Frontal cortex (tissue), 4 donors: ENCODE measurements around the gene VENTX. TPM values are rescaled to one million over a fixed set of nuclear protein-coding genes. Genes with fewer than 3 reads are reported as not detected.

Experiments
- DNase-seq, 2 donors: peaks; one replicate each; pipeline ENCODE4 v3.0.0; 2012; ENCODE audit warnings: low spot score in 2 of 2
- FAIRE-seq: peaks from 2 replicates; lab custom pipeline; 2012; peaks lifted over from hg19 to GRCh38; lab: Jason Lieb, UNC
- total RNA-seq: library from RNA; depleted of rRNA; stranded (reverse); fragments of >200 nt; gene quantifications from one replicate; pipeline ENCODE4 v1.2.3, GENCODE V29; 2014
- donor health status: control.
- donor health status: control.
- donor health status: control.

VENTX gene
- total RNA-seq, 1 donor from 2014 or later, result not detected

DNA sequence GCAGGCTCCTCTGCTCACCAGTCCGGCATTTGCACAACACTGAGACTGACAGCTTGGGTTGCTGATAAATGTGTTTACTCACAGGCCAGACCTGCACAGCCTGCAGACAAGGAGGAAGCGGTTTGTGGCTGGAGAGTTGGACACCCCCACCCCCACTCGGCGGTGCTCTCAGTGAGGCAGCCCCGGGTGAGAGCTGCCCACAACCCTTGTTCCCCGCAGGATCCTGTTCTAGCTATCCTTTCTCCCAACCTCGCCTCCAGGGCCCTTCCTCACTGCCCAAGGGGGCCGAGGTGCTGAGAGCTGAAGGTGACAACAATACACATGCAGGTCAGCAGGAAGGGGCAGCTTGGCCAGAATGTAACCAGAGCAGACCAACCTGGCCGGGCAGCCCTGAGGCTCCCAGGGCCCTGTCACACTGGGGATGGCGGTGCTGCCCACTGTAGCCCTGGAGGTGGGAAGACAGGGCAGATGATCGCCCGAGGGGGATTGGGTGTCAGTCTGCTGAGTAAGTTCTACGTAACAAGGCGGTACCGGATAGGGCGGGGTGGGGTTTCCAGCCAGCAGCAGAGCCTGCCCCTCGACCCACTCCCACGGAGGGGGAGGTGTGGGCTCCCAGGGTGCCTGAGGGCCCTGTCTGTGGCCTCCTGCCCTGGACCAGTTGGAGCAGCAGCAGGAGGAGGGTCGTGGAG, 41.1 kb downstream of the VENTX start:
- DNase-seq, result no peak

DNA sequence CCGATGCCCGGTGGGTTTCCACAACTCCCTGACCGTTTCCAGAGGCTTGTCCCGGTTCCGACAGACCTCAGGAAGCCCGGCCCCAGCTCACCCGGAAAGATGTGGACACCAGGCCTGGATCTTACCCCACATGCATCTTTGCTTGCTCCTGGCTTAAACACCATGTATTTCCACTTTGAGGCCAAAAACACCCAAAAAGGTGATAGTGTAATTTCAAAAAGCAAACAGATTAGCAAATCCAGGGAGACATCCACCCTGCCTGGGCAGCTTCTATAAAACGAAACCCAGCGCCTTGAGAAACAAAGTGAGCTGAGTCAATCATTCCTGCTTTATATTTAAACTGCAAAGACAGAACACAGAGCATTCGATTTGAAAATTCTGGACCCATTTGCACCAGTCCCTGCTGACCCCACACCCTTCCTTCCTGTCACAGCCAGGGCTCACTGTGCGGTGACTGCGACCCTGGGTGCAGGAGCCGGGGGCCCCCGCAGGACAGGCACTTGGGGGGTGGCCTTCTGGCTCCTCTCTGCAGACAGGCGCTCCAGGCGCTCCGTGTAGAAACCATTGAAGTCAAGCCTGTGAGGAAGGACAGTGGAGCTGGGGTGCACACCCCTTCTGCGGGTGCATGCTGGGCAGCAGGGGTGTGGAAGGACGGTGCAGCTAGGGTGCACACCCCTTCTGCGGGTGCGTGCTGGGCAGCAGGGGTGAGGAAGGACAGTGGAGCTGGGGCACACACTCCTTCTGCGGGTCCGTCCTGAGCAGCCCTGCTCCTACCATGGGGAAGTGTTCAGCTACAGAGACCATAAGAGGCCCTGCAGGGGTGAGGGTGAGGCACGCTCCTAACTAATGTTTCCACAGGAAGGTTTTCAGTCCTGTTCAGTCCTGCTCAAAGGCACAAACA, 41.9 kb downstream of the VENTX start:
- DNase-seq (no peak), FAIRE-seq (no peak)

More for the DNA sequence above, 41.1 kb downstream of the VENTX start:
- FAIRE-seq, result no peak

GRCh38 chr10:133280391-133281059, 42.9 kb downstream of the VENTX start:
- DNase-seq (no peak), FAIRE-seq (no peak)

- FAIRE-seq (no peak), DNase-seq (no peak)
Measured at GRCh38 chr10:133281084-133281483, 43.4 kb downstream of the VENTX start.

GRCh38 chr10:133281628-133282372, 44.1 kb downstream of the VENTX start:
- DNase-seq, result no peak
- FAIRE-seq, result no peak

DNA sequence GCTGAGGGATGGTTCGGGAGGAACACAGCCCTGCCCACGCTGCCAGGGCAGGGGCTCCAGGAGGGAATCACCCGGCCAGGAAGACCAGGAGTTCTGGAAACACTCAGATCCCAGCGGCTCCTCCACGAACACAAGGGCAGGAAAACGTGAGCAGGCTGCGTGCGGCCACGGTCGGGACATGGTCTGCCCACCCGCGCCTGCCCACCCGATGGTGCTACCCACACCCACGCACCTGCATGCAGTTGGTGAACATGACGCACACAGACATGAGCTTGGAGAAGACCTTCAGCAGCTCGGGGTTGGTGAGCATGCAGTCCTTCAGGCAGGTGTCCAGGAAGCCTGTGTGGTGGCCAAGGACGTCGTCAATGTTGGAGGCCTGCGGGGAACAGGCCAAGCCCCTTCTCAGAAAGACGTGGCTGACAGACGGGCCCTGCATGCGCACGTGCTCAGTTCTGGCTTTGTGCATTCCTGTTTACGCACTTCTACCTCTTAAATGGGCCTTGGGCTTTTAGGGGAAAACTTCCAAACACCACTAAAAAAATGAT, 45.3 kb downstream of the VENTX start:
- no peak for FAIRE-seq
- no peak for DNase-seq

DNA sequence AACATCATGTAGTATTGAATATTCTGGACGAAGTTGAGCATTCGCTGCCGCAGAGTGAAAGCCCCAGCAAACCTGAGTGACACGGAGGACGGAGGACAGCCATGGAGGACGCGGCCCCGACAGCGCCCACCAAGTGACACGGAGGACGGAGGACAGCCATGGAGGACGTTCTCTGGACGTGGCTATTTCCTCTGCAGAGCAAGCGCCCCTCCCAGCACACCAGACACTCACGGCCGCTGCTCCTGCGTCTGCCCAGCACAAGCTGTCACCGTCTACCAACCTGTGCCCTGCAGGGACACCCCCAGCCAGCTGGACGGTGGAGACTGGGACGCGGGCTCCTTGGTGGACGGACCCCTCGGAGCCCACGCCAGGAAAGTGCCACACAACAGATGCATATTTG, 46.3 kb downstream of the VENTX start:
- no peak for FAIRE-seq
- no peak for DNase-seq

GRCh38 chr10:133285217-133285616, 47.6 kb downstream of the VENTX start:
- DNase-seq, result no peak
- no peak for FAIRE-seq

DNA sequence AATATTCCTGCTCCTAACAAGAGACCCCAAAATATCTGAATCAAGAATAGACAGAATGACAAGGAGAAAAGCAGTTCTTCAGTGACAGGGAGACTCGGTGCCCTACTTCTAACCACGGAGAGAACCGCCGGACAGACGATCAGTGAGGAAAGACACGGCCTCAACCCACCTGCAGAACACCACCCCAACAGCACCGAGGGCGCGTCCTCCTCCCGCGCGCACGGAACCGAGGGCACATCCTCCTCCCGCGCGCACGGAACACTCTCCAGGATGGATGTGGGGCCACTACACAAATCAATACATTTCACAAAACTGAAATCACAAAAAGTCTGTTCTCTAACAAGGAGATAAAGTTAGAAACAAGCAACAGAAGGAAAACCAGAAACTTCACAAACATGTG, 48.7 kb downstream of the VENTX start:
- DNase-seq (no peak), FAIRE-seq (no peak)

- DNase-seq (no peak), FAIRE-seq (no peak)
Measured at GRCh38 chr10:133287832-133288500, 50.3 kb downstream of the VENTX start.

- DNase-seq, result no peak
- no peak for FAIRE-seq
Measured at GRCh38 chr10:133289761-133290160, 52.1 kb downstream of the VENTX start.

Other genes with a start within 250 kb of the VENTX start
- gene ADGRA1, start 149.9 kb upstream of the VENTX start, total RNA-seq, result 2.4 TPM
- 8.2 TPM for gene KNDC1, start 77.6 kb upstream of the VENTX start, total RNA-seq
- gene UTF1, start 7.6 kb upstream of the VENTX start, total RNA-seq, result not detected
- gene ADAM8, start 39.0 kb downstream of the VENTX start, total RNA-seq, result 1.2 TPM
- 44.8 TPM for gene TUBGCP2, start 71.0 kb downstream of the VENTX start, total RNA-seq
- 7.3 TPM for gene ZNF511, start 71.1 kb downstream of the VENTX start, total RNA-seq
- 8.2 TPM for gene CALY, start 99.0 kb downstream of the VENTX start, total RNA-seq
- not detected for gene PRAP1, start 109.5 kb downstream of the VENTX start, total RNA-seq
- 6.9 TPM for gene FUOM, start 120.2 kb downstream of the VENTX start, total RNA-seq
- gene ECHS1, start 135.5 kb downstream of the VENTX start, total RNA-seq, result 35.5 TPM
- gene PAOX, start 141.4 kb downstream of the VENTX start, total RNA-seq, result 7.7 TPM
- gene MTG1, start 156.3 kb downstream of the VENTX start, total RNA-seq, result 21.2 TPM
- gene SPRN, start 186.8 kb downstream of the VENTX start, total RNA-seq, result 6.1 TPM
- under 0.01 TPM for gene SCART1, start 216.1 kb downstream of the VENTX start, total RNA-seq